ENCODE data around the gene GNAZ.

DNA sequence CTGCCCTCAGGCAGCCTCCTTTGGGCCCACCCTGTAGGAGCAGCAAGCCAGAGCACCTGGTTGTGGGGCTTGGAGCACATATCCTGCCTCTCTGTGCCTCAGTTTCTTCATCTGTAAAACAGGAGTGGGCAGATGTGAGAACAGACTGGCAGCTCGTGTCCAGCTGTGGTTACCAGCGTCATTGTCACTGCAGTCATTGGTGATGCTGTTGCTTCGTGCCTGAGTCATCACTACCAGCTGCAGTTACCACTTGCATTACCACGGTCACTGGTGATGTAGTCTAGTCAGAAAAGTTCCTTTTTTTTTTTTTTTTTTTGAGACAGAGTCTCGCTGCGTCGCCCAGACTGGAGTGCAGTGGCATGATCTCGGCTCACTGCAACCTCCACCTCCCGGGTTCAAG is 51.1 kb downstream of the GNAZ start:
- TF ChIP-seq, protein P1, sequence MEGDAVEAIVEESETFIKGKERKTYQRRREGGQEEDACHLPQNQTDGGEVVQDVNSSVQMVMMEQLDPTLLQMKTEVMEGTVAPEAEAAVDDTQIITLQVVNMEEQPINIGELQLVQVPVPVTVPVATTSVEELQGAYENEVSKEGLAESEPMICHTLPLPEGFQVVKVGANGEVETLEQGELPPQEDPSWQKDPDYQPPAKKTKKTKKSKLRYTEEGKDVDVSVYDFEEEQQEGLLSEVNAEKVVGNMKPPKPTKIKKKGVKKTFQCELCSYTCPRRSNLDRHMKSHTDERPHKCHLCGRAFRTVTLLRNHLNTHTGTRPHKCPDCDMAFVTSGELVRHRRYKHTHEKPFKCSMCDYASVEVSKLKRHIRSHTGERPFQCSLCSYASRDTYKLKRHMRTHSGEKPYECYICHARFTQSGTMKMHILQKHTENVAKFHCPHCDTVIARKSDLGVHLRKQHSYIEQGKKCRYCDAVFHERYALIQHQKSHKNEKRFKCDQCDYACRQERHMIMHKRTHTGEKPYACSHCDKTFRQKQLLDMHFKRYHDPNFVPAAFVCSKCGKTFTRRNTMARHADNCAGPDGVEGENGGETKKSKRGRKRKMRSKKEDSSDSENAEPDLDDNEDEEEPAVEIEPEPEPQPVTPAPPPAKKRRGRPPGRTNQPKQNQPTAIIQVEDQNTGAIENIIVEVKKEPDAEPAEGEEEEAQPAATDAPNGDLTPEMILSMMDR (IDR thresholded peaks at IDR 0.05) = no peak
- TF ChIP-seq POLR2A (IDR thresholded peaks at IDR 0.05) = no peak
